CD14-positive monocyte (primary cell): Measurements from ENCODE around the gene RAB3C. TPM values are rescaled to one million over a fixed set of nuclear protein-coding genes. Genes with fewer than 3 reads are reported as not detected.
A peak's percentile ranks its signal among the peaks of the same experiment; 100 is the strongest.

ENCODE experiments used
- DNase-seq, 3 donors: peaks; one replicate each; pipeline ENCODE4 v3.0.0-alpha.2; 2011 to 2022
- H2AFZ ChIP-seq: 2 replicates; pipeline ENCODE4 v1.6.0; 2012; ENCODE audit warnings: mild to moderate bottlenecking, low read depth, low read length, inconsistent platforms; ENCODE audit not compliant: insufficient read depth, poor library complexity, severe bottlenecking
- H3K27ac ChIP-seq, 2 donors: 1 replicate in 1 of 2; 2 replicates in 1 of 2; pipeline ENCODE4 v1.5.1; 2012 to 2013; ENCODE audit warnings: low read length in 2 of 2, control low read depth in 1 of 2, inconsistent platforms in 1 of 2, low read depth in 1 of 2, mild to moderate bottlenecking in 1 of 2
- H3K27me3 ChIP-seq, 2 donors: one replicate each; pipeline versions ENCODE4 v1.6.0 to v1.6.1; 2011 to 2013; ENCODE audit warnings: low read length in 2 of 2; ENCODE audit not compliant: control insufficient read depth in 2 of 2, insufficient read depth in 2 of 2
- H3K36me3 ChIP-seq, 2 donors: replicated peaks in 1 of 2; 1 replicate in 1 of 2; 2 replicates in 1 of 2; pipeline versions ENCODE4 v1.5.1 to v1.6.1; 2012 to 2013; ENCODE audit warnings: low read length in 2 of 2, control low read depth in 1 of 2, inconsistent platforms in 1 of 2, mild to moderate bottlenecking in 1 of 2; ENCODE audit not compliant: insufficient read depth in 2 of 2, control insufficient read depth in 1 of 2
- H3K4me1 ChIP-seq, 2 donors: 1 replicate in 1 of 2; 2 replicates in 1 of 2; pipeline versions ENCODE4 v1.5.1 to v1.6.1; 2012 to 2013; ENCODE audit warnings: low read length in 2 of 2, control low read depth in 1 of 2, inconsistent platforms in 1 of 2, mild to moderate bottlenecking in 1 of 2, moderate library complexity in 1 of 2; ENCODE audit not compliant: insufficient read depth in 2 of 2, control insufficient read depth in 1 of 2
- H3K4me2 ChIP-seq: replicated peaks from 2 replicates; pipeline ENCODE3; 2012; ENCODE audit warnings: low read length, moderate library complexity, mild to moderate bottlenecking; ENCODE audit not compliant: poor library complexity, severe bottlenecking; ENCODE audit errors: extremely low read depth
- H3K4me3 ChIP-seq, 3 experiments: fragments of 200-600 bp in 1 of 3; sonication (generic) in 1 of 3; replicated peaks in 1 of 3; 1 replicate in 2 of 3; 2 replicates in 1 of 3; pipeline ENCODE4 v1.5.1; 2011 to 2013; ENCODE audit warnings: low read length in 3 of 3, mild to moderate bottlenecking in 3 of 3, control low read depth in 2 of 3, low read depth in 2 of 3, inconsistent platforms in 1 of 3, moderate library complexity in 1 of 3
- H3K79me2 ChIP-seq: 2 replicates; pipeline ENCODE4 v1.6.0; 2012; ENCODE audit warnings: mild to moderate bottlenecking, control low read depth, inconsistent platforms, low read length, moderate library complexity; ENCODE audit not compliant: insufficient read depth
- H3K9ac ChIP-seq: 2 replicates; pipeline ENCODE4 v1.6.0; 2017; ENCODE audit warnings: low read length, mild to moderate bottlenecking; ENCODE audit not compliant: insufficient read depth, poor library complexity, severe bottlenecking
- H3K9me3 ChIP-seq, 2 donors: replicated peaks in 1 of 2; 1 replicate in 1 of 2; 2 replicates in 1 of 2; pipeline versions ENCODE4 v1.5.1 to v1.6.1; 2012 to 2013; ENCODE audit warnings: low read length in 2 of 2, control low read depth in 1 of 2; ENCODE audit not compliant: control insufficient read depth in 1 of 2, insufficient read depth in 1 of 2
- H4K20me1 ChIP-seq: 2 replicates; pipeline ENCODE4 v1.6.0; 2012; ENCODE audit warnings: mild to moderate bottlenecking, low read length, control low read depth, moderate library complexity; ENCODE audit not compliant: insufficient read depth
- H3K27ac Mint-ChIP-seq, 7 donors: one replicate each; pipeline ENCODE4 v1.8.0; 2020; ENCODE audit warnings: mild to moderate bottlenecking in 7 of 7, mixed read lengths in 7 of 7, moderate library complexity in 6 of 7, inconsistent platforms in 2 of 7
- H3K27me3 Mint-ChIP-seq, 3 donors: one replicate each; pipeline ENCODE4 v1.8.0; 2021 to 2022; ENCODE audit warnings: low read depth in 3 of 3, mild to moderate bottlenecking in 3 of 3, mixed read lengths in 3 of 3, moderate library complexity in 3 of 3, inconsistent platforms in 1 of 3
- H3K36me3 Mint-ChIP-seq, 2 donors: one replicate each; pipeline ENCODE4 v1.8.0; 2020; ENCODE audit warnings: mixed read lengths in 2 of 2, inconsistent platforms in 1 of 2, mild to moderate bottlenecking in 1 of 2
- H3K4me1 Mint-ChIP-seq: one replicate; pipeline ENCODE4 v1.8.0; 2020; ENCODE audit warnings: mild to moderate bottlenecking, mixed read lengths
- H3K4me3 Mint-ChIP-seq, 2 donors: one replicate each; pipeline ENCODE4 v1.8.0; 2020; ENCODE audit warnings: mild to moderate bottlenecking in 2 of 2, mixed read lengths in 2 of 2, moderate library complexity in 1 of 2
- H3K9me3 Mint-ChIP-seq, 7 donors: one replicate each; pipeline ENCODE4 v1.8.0; 2020 to 2022; ENCODE audit warnings: mixed read lengths in 7 of 7, mild to moderate bottlenecking in 6 of 7, moderate library complexity in 6 of 7, inconsistent platforms in 2 of 7
- WGBS: methylation state at CpG from one replicate; pipeline ENCODE4 v1.1.5; 2013; ENCODE audit warnings: missing lambda C conversion rate; ENCODE audit not compliant: insufficient coverage; 5-methylcytosine and 5-hydroxymethylcytosine counted together
- intact Hi-C, 2 donors: fragments of 100-400 bp; cut with micrococcal nuclease; formaldehyde crosslinking; loops; one replicate each; pipeline versions ENCODE4 v1.15.0 to v1.15.1; 2023
- polyA plus RNA-seq, 3 donors: library from polyadenylated mRNA; depleted of rRNA in 1 of 3; unstranded in 2 of 3; stranded (reverse) in 1 of 3; fragments of 300-500 nt in 2 of 3; fragments of >200 nt in 1 of 3; fragmentation: Illumina TruSeq in 2 of 3; gene quantifications; 1 replicate in 2 of 3; 2 replicates in 1 of 3; pipeline ENCODE4 v1.2.3, GENCODE V29; 2012 to 2021
- TF ChIP-seq, protein P1 (sequence below): fragments of 200-600 bp; IDR thresholded peaks from one replicate; pipeline ENCODE4 v1.8.0; 2022; ENCODE audit warnings: antibody characterized with exemption, mild to moderate bottlenecking

The RAB3C gene
- polyA plus RNA-seq, 3 donors, result under 0.01 to 0.81 TPM; not detected in 1

GRCh38 chr5:58794875-58795274 is 212.0 kb downstream of the RAB3C start:
- Histone ChIP-seq H3K27ac (no peak overlapping the region), H3K27me3 (no peaks in the 10 kb centered on the region), H3K4me2 (no peak overlapping the region), H3K9me3 (no peaks in the 10 kb centered on the region), H2AFZ (no peak overlapping the region), H3K36me3 (no peaks in the 10 kb centered on the region), H3K4me3 (no peak overlapping the region), H3K4me1 (no peaks in the 10 kb centered on the region), H4K20me1 (no peaks in the 10 kb centered on the region), H3K9ac (no peak overlapping the region), H3K79me2 (no peaks in the 10 kb centered on the region)
- H3K27ac Mint-ChIP-seq, result peak overlapping the region in 1 of 7 donors; percentile 55
- no peak overlapping the region for H3K4me3 Mint-ChIP-seq
- H3K4me1 Mint-ChIP-seq, result no peaks in the 10 kb centered on the region
- no peaks in the 10 kb centered on the region for H3K9me3 Mint-ChIP-seq
- no peaks in the 10 kb centered on the region for H3K27me3 Mint-ChIP-seq
- intact Hi-C loops, result no loop called here
- DNase-seq, result no peak
- TF ChIP-seq, protein P1, sequence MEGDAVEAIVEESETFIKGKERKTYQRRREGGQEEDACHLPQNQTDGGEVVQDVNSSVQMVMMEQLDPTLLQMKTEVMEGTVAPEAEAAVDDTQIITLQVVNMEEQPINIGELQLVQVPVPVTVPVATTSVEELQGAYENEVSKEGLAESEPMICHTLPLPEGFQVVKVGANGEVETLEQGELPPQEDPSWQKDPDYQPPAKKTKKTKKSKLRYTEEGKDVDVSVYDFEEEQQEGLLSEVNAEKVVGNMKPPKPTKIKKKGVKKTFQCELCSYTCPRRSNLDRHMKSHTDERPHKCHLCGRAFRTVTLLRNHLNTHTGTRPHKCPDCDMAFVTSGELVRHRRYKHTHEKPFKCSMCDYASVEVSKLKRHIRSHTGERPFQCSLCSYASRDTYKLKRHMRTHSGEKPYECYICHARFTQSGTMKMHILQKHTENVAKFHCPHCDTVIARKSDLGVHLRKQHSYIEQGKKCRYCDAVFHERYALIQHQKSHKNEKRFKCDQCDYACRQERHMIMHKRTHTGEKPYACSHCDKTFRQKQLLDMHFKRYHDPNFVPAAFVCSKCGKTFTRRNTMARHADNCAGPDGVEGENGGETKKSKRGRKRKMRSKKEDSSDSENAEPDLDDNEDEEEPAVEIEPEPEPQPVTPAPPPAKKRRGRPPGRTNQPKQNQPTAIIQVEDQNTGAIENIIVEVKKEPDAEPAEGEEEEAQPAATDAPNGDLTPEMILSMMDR, result no peak
- no peaks in the 10 kb centered on the region for H3K36me3 Mint-ChIP-seq
- WGBS, result no CpG with 5 or more reads among the region's 4 CpGs

DNA sequence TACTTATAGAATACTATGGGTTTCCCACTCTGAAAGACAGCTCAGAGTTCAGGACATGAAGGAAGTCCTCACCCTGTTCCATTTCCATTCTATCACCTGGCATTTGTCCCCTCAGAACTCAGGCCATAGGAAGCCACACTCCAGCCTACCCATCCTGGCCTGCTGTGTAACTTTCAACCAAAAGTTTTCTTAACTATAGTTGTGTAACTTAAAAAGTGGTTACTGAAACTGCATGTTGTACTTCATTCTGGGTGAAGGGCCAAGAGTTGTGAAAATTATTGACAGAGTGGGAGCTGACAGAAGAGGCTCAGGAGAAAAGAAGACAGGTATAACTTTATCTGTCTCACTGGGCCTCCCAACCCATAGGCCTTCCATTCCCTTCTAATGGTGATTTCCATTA is 212.5 kb downstream of the RAB3C start:
- intact Hi-C loops, result no loop called here
- Histone ChIP-seq H4K20me1 (no peaks in the 10 kb centered on the region), H3K4me1 (no peaks in the 10 kb centered on the region), H3K4me3 (no peak overlapping the region), H3K27me3 (no peaks in the 10 kb centered on the region), H3K79me2 (no peaks in the 10 kb centered on the region), H3K9ac (no peak overlapping the region), H3K4me2 (no peak overlapping the region), H3K9me3 (no peaks in the 10 kb centered on the region), H3K27ac (no peak overlapping the region), H3K36me3 (no peaks in the 10 kb centered on the region), H2AFZ (no peak overlapping the region)
- no peak for DNase-seq
- TF ChIP-seq, protein P1, result no peak
- H3K4me3 Mint-ChIP-seq, result no peak overlapping the region
- H3K36me3 Mint-ChIP-seq, result no peaks in the 10 kb centered on the region
- H3K4me1 Mint-ChIP-seq, result no peaks in the 10 kb centered on the region
- no peaks in the 10 kb centered on the region for H3K27me3 Mint-ChIP-seq
- H3K9me3 Mint-ChIP-seq, result no peaks in the 10 kb centered on the region
- peak overlapping the region in 1 of 7 donors; percentile 55 for H3K27ac Mint-ChIP-seq
